CD4-positive, alpha-beta memory T cell (primary cell): Measurements from ENCODE around the gene SMCO4. TPM values are rescaled to one million over a fixed set of nuclear protein-coding genes. Genes with fewer than 3 reads are reported as not detected.

Experiments
- CTCF ChIA-PET: fragments of 350-600 bp; sonication (Branson Sonifier 250); formaldehyde crosslinking; loops from one replicate; lab custom pipeline; 2021; ENCODE audit warnings: inconsistent platforms; ENCODE audit not compliant: partially characterized antibody; lab: Charles Lee
- POLR2A ChIA-PET: fragments of 350-600 bp; sonication (Branson Sonifier 250); formaldehyde crosslinking; loops from one replicate; lab custom pipeline; 2021; ENCODE audit not compliant: partially characterized antibody; lab: Charles Lee
- DNase-seq, 5 donors: peaks; one replicate each; pipeline versions ENCODE4 v3.0.0 to v3.0.0-alpha.2; 2020 to 2022; ENCODE audit warnings: mixed read lengths in 1 of 5
- H3K27ac ChIP-seq: one replicate; pipeline ENCODE4 v1.7.0; 2013; ENCODE audit warnings: low read depth, low read length
- H3K27me3 ChIP-seq: 2 replicates; pipeline ENCODE4 v1.7.0; 2013; ENCODE audit warnings: mild to moderate bottlenecking, low read length, moderate library complexity; ENCODE audit not compliant: insufficient read depth
- H3K36me3 ChIP-seq: 2 replicates; pipeline ENCODE4 v1.7.0; 2013; ENCODE audit warnings: mild to moderate bottlenecking, low read length, moderate library complexity; ENCODE audit not compliant: insufficient read depth
- H3K4me1 ChIP-seq: 2 replicates; pipeline ENCODE4 v1.7.0; 2013; ENCODE audit warnings: mild to moderate bottlenecking, low read length, moderate library complexity; ENCODE audit not compliant: insufficient read depth
- H3K4me3 ChIP-seq, 2 donors: one replicate each; pipeline ENCODE4 v1.7.0; 2013; ENCODE audit warnings: low read length in 2 of 2, mild to moderate bottlenecking in 1 of 2
- H3K9me3 ChIP-seq, 2 donors: one replicate each; pipeline ENCODE4 v1.7.0; 2013; ENCODE audit warnings: low read length in 2 of 2, control low read depth in 1 of 2; ENCODE audit not compliant: control insufficient read depth in 1 of 2
- H3K27ac Mint-ChIP-seq, 7 donors: one replicate each; pipeline ENCODE4 v1.8.0; 2020 to 2021; ENCODE audit warnings: mixed read lengths in 7 of 7, mild to moderate bottlenecking in 6 of 7, inconsistent platforms in 3 of 7, moderate library complexity in 3 of 7
- H3K27me3 Mint-ChIP-seq, 2 donors: one replicate each; pipeline ENCODE4 v1.8.0; 2020 to 2021; ENCODE audit warnings: mixed read lengths in 2 of 2
- H3K36me3 Mint-ChIP-seq, 2 donors: one replicate each; pipeline ENCODE4 v1.8.0; 2020 to 2021; ENCODE audit warnings: mixed read lengths in 2 of 2, inconsistent platforms in 1 of 2, mild to moderate bottlenecking in 1 of 2
- H3K4me1 Mint-ChIP-seq, 4 donors: one replicate each; pipeline ENCODE4 v1.8.0; 2020 to 2021; ENCODE audit warnings: mixed read lengths in 4 of 4, mild to moderate bottlenecking in 1 of 4
- H3K4me3 Mint-ChIP-seq, 8 donors: one replicate each; pipeline ENCODE4 v1.8.0; 2020 to 2021; ENCODE audit warnings: mixed read lengths in 8 of 8, mild to moderate bottlenecking in 7 of 8, moderate library complexity in 6 of 8, inconsistent platforms in 3 of 8
- H3K9me3 Mint-ChIP-seq, 8 donors: one replicate each; pipeline ENCODE4 v1.8.0; 2020 to 2021; ENCODE audit warnings: mixed read lengths in 8 of 8, mild to moderate bottlenecking in 5 of 8, inconsistent platforms in 3 of 8, moderate library complexity in 1 of 8
- intact Hi-C: fragments of 100-400 bp; cut with micrococcal nuclease; formaldehyde crosslinking; loops from one replicate; pipeline ENCODE4 v1.15.1; 2023
- polyA plus RNA-seq, 2 donors: library from polyadenylated mRNA; unstranded; fragments of 300-500 nt; fragmentation: Illumina TruSeq; gene quantifications; one replicate each; pipeline ENCODE4 v1.2.3, GENCODE V29; 2021
- total RNA-seq, 2 experiments: library from RNA; stranded (reverse); gene quantifications; one replicate each; pipeline ENCODE4 v1.2.3, GENCODE V29; 2021

SMCO4 gene
- total and polyA plus RNA-seq, 4 experiments from 2014 or later, result 13.1 to 16.2 (median 14.6) TPM

- H3K27me3 ChIP-seq, result no peaks in the 10 kb centered on the region
- Mint-ChIP-seq H3K36me3 (peaks cover 0 to 6% of the 10 kb centered on the region in 2 donors), H3K27me3 (no peaks in the 10 kb centered on the region), H3K4me3 (no peak overlapping the region), H3K9me3 (peaks cover 0 to 4% (median 0%) of the 10 kb centered on the region in 8 donors), H3K27ac (no peak overlapping the region), H3K4me1 (peaks cover 0 to 9% (median 4%) of the 10 kb centered on the region in 4 donors)
- H3K9me3 ChIP-seq, result no peaks in the 10 kb centered on the region
- no peaks in the 10 kb centered on the region for H3K4me1 ChIP-seq
- no peak for DNase-seq
- ChIA-PET CTCF (no interaction called here), POLR2A (no interaction called here)
- intact Hi-C loops, result no loop called here
- H3K36me3 ChIP-seq, result no peaks in the 10 kb centered on the region
- no peak overlapping the region for H3K27ac ChIP-seq
- no peak overlapping the region for H3K4me3 ChIP-seq
Observed at GRCh38 chr11:93510196-93510873, 32.9 kb downstream of the SMCO4 start.

GRCh38 chr11:93507517-93507916 is 35.7 kb downstream of the SMCO4 start:
- POLR2A ChIA-PET, result no interaction called here
- Mint-ChIP-seq H3K4me3 (no peak overlapping the region), H3K27me3 (no peaks in the 10 kb centered on the region), H3K9me3 (peaks cover 0 to 4% (median 0%) of the 10 kb centered on the region in 8 donors), H3K4me1 (peaks cover 0 to 10% (median 3%) of the 10 kb centered on the region in 4 donors), H3K27ac (no peak overlapping the region), H3K36me3 (peaks cover 6% of the 10 kb centered on the region in 2 donors)
- DNase-seq, result no peak
- CTCF ChIA-PET, result no interaction called here
- intact Hi-C loops, result no loop called here
- H3K36me3 ChIP-seq, result no peaks in the 10 kb centered on the region
- no peak overlapping the region for H3K4me3 ChIP-seq
- H3K9me3 ChIP-seq, result no peaks in the 10 kb centered on the region
- H3K27ac ChIP-seq, result no peak overlapping the region
- no peaks in the 10 kb centered on the region for H3K4me1 ChIP-seq
- no peaks in the 10 kb centered on the region for H3K27me3 ChIP-seq

DNA sequence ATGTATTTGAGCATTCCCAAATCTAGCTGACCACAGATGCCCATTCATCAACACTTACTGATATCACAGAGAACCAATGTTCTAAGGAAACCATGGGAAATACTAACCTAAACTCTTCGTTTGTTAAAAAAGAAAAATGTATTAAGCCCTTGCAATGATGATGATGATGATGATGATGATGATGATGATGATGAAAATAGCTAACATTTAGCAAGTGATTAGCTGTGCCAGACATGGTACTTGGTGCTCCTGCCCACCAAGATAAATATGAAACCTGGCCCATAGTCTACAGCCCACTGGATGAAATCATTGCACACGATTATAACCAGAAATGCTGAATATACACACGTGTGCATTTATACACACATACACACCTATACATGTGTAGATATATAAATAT is 37.5 kb downstream of the SMCO4 start:
- H3K27ac Mint-ChIP-seq, result no peak overlapping the region

GRCh38 chr11:93504110-93505095 is 38.8 kb downstream of the SMCO4 start:
- no peak overlapping the region for H3K4me3 Mint-ChIP-seq
- no peak for DNase-seq
- ChIA-PET CTCF (no interaction called here), POLR2A (no interaction called here)
- H3K36me3 Mint-ChIP-seq, result peaks cover 3 to 14% of the 10 kb centered on the region in 2 donors
- H3K9me3 Mint-ChIP-seq, result peaks cover 0 to 4% (median 0%) of the 10 kb centered on the region in 8 donors
- intact Hi-C loops, result no loop called here
- no peak overlapping the region for H3K4me3 ChIP-seq
- peaks cover 0 to 5% (median 2%) of the 10 kb centered on the region in 4 donors for H3K4me1 Mint-ChIP-seq
- no peaks in the 10 kb centered on the region for H3K9me3 ChIP-seq
- no peaks in the 10 kb centered on the region for H3K27me3 Mint-ChIP-seq
- H3K4me1 ChIP-seq, result no peaks in the 10 kb centered on the region
- H3K27ac Mint-ChIP-seq, result no peak overlapping the region
- H3K27me3 ChIP-seq, result no peaks in the 10 kb centered on the region
- H3K27ac ChIP-seq, result no peak overlapping the region
- H3K36me3 ChIP-seq, result no peaks in the 10 kb centered on the region

More for the DNA sequence above, 37.5 kb downstream of the SMCO4 start:
- CTCF ChIA-PET, result no interaction called here
- Histone ChIP-seq H3K4me3 (no peak overlapping the region), H3K4me1 (no peaks in the 10 kb centered on the region), H3K27ac (no peak overlapping the region), H3K36me3 (no peaks in the 10 kb centered on the region), H3K9me3 (no peaks in the 10 kb centered on the region), H3K27me3 (no peaks in the 10 kb centered on the region)
- Mint-ChIP-seq H3K36me3 (peaks cover 6 to 7% of the 10 kb centered on the region in 2 donors), H3K27me3 (no peaks in the 10 kb centered on the region), H3K4me1 (peaks cover 0 to 5% (median 2%) of the 10 kb centered on the region in 4 donors), H3K4me3 (no peak overlapping the region), H3K9me3 (peaks cover 0 to 4% (median 0%) of the 10 kb centered on the region in 8 donors)
- POLR2A ChIA-PET, result no interaction called here
- intact Hi-C loops, result no loop called here
- DNase-seq, result no peak

- H3K9me3 ChIP-seq, result no peaks in the 10 kb centered on the region
- H3K4me1 ChIP-seq, result no peaks in the 10 kb centered on the region
- intact Hi-C loops, result no loop called here
- Mint-ChIP-seq H3K9me3 (peaks cover 0 to 2% (median 0%) of the 10 kb centered on the region in 8 donors), H3K36me3 (peaks cover 6 to 24% of the 10 kb centered on the region in 2 donors), H3K4me3 (no peak overlapping the region), H3K27me3 (no peaks in the 10 kb centered on the region), H3K4me1 (peaks cover 0 to 5% (median 2%) of the 10 kb centered on the region in 4 donors), H3K27ac (no peak overlapping the region)
- POLR2A ChIA-PET, result no interaction called here
- H3K27me3 ChIP-seq, result no peaks in the 10 kb centered on the region
- H3K4me3 ChIP-seq, result no peak overlapping the region
- CTCF ChIA-PET, result no interaction called here
- no peaks in the 10 kb centered on the region for H3K36me3 ChIP-seq
- no peak for DNase-seq
- H3K27ac ChIP-seq, result no peak overlapping the region
Observed at GRCh38 chr11:93501856-93502255, 41.3 kb downstream of the SMCO4 start.

- Histone ChIP-seq H3K27me3 (no peaks in the 10 kb centered on the region), H3K9me3 (no peaks in the 10 kb centered on the region), H3K27ac (no peak overlapping the region), H3K36me3 (no peaks in the 10 kb centered on the region), H3K4me1 (no peaks in the 10 kb centered on the region), H3K4me3 (no peak overlapping the region)
- H3K4me1 Mint-ChIP-seq, result peaks cover 0 to 2% (median under 1%) of the 10 kb centered on the region in 4 donors
- no peak overlapping the region for H3K27ac Mint-ChIP-seq
- intact Hi-C loops, result no loop called here
- H3K27me3 Mint-ChIP-seq, result no peaks in the 10 kb centered on the region
- CTCF ChIA-PET, result no interaction called here
- POLR2A ChIA-PET, result no interaction called here
- peaks cover 0 to 2% (median 0%) of the 10 kb centered on the region in 8 donors for H3K9me3 Mint-ChIP-seq
- no peak overlapping the region for H3K4me3 Mint-ChIP-seq
- DNase-seq, result no peak
- H3K36me3 Mint-ChIP-seq, result peaks cover 11 to 29% of the 10 kb centered on the region in 2 donors
Observed at GRCh38 chr11:93500759-93501158, 42.4 kb downstream of the SMCO4 start.

DNA sequence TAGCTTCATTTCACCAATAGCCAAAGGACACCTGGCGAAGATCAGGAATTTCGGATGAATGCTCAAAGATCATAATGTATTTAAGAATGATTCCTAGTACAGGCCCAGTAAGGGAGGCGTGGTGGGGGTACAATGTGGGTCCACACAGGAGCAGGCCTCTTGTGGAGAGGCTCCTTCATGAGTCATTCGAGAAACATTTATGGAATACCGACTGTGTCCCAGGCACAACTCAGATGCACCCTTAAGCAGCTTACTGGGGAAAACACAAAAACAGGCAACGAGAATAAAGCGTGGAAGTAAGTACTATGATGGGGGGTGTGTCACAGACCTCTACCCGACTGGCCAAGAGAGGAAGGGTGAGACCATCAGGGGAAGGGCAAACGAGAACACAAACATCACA is 44.5 kb downstream of the SMCO4 start:
- H3K27ac ChIP-seq, result no peak overlapping the region
- no peaks in the 10 kb centered on the region for H3K36me3 ChIP-seq
- intact Hi-C loops, result no loop called here
- Mint-ChIP-seq H3K36me3 (peaks cover 16 to 34% of the 10 kb centered on the region in 2 donors), H3K4me3 (no peak overlapping the region), H3K27me3 (no peaks in the 10 kb centered on the region), H3K27ac (peak overlapping the region in 2 of 7 donors; percentile 43 to 53), H3K4me1 (no peaks in the 10 kb centered on the region), H3K9me3 (peaks cover 0 to 2% (median 0%) of the 10 kb centered on the region in 8 donors)
- ChIA-PET POLR2A (no interaction called here), CTCF (no interaction called here)
- H3K4me1 ChIP-seq, result no peaks in the 10 kb centered on the region
- no peaks in the 10 kb centered on the region for H3K27me3 ChIP-seq
- no peak for DNase-seq
- no peak overlapping the region for H3K4me3 ChIP-seq
- H3K9me3 ChIP-seq, result no peaks in the 10 kb centered on the region
